ENCODE data around the gene GIPC3.
A peak's percentile ranks its signal among the peaks of the same experiment; 100 is the strongest.
"Not testable (repeated sequence)": the region's sequence is repeated elsewhere in the genome, so short reads cannot be mapped to it uniquely, and the experiment has no call there.

Gene GIPC3

DNA sequence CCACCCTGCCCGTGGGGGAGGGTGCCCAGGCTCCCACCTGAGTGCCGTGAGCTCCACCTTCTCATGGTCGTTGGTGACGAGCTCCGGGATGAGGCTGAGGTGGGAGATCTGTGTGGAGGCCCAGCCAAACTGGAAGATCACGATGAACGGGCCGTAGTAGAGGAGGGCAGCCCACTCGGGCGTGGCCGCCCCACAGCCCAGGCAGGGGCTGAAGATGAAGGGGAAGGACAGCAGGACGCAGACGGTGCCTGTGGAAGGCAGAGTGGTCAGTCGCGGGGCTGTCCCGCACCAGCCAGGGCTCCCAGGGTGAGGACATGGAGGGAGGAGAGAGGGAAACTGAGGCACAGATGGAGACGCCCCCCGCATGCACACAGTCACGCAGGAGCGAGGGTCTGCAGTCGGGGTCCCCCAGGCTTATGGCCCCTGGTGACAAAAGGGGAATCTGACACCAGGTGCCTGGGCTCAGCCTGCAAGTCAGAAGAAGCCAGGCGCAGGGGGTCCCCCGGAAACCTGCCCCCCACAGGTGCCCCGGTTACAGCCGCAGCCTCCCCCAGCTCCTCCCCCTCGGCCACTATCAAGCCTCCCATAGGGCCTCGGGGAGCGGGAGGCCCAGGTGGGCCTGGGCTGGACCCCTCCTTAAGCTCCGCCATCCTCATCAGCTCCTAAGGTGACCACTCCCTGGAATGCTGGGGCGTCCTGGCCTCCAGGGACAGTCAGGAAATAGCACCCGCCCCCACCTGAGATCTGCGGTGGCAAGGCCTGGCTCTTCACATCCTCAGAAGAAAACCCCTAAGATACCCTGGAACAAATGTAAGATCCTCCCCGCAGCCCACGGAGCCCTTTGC, 34.1 kb upstream of the GIPC3 start:
- DNase-seq, result no peak

- DNase-seq, result no peak
These were observed 33.5 kb upstream of the GIPC3 start for GRCh38 chr19:3551792-3552095.

DNA sequence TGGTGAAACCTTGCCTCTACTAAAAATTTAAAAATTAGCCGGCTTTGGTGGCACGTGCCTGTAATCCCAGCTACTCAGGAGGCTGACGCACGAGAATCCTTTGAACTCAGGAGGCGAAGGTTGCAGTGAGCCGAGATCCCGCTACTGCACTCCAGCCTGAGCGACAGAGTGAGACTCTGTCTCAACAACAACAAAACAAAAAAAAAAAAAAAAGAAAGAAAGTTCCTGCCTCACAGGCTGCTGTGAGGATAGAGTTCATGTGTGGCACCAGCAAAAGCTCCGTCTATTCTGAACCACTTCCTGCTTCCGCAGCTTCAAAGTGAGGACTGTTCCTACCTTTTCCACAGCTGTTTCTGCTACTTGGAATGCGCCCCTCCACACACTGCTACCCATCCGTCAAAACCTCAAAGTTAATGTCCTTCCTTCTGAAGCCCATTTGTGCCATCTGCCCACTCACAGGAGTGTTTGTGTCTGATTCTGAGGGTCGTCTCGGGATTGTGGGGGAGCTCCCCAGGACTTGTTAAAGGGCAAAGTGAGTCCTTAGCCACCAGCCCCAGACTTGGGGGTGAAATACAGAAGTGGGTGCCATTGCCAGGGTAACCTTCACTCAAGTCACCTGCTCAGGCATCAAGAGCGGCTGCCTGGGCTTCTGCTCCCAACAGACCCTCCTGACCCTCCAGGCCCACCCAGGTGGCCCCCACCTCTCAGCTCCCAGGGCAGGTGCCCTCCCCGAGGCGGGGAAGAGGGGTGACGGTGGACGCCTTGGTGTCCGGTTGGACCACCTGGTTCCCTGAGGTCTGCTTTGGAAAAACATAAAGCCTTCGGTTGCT, 30.8 kb upstream of the GIPC3 start:
- peak; percentile 55 for DNase-seq

DNA sequence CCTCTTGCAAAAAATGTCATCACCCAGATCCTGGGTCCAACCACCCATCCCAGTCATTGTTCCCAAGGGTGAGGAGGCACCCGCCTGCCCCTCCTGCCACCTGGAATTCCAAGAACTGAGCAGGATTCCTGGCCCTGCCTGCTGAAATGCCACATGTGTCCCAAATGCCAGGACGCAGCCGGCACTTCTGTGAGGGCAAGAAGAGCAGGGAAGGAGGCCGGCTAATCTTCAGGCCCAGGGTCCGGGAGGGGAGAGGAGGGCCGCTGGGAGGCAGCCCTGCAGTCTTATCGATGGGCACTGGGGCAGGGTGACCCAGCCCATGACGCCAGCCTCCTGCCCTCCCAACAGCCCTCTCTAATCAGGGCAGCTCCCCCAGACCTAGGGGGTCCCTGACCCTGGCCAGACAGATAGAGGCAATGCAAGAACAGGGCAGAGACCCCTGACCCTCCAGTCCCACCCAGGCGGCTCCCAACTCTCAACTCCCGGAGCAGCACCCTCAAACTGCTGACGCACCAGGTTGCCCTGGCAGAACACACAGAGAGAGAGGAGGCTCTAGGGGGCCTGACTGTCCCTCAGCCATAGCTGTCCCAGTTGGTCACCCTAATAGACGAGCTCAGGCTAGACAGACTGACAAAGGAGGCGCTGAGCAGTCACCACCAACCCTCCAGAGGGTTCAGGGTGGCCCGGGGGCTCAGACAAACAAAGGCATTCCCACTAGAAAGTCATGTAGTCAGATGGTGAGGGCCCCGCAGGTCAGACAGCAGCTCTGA, 29.4 kb upstream of the GIPC3 start:
- no peak for DNase-seq

- DNase-seq, result no peak
These were observed 28.8 kb upstream of the GIPC3 start for GRCh38 chr19:3556423-3556977.

GRCh38 chr19:3556978-3557460, 28.3 kb upstream of the GIPC3 start:
- DNase-seq, result peak; percentile 76

DNA sequence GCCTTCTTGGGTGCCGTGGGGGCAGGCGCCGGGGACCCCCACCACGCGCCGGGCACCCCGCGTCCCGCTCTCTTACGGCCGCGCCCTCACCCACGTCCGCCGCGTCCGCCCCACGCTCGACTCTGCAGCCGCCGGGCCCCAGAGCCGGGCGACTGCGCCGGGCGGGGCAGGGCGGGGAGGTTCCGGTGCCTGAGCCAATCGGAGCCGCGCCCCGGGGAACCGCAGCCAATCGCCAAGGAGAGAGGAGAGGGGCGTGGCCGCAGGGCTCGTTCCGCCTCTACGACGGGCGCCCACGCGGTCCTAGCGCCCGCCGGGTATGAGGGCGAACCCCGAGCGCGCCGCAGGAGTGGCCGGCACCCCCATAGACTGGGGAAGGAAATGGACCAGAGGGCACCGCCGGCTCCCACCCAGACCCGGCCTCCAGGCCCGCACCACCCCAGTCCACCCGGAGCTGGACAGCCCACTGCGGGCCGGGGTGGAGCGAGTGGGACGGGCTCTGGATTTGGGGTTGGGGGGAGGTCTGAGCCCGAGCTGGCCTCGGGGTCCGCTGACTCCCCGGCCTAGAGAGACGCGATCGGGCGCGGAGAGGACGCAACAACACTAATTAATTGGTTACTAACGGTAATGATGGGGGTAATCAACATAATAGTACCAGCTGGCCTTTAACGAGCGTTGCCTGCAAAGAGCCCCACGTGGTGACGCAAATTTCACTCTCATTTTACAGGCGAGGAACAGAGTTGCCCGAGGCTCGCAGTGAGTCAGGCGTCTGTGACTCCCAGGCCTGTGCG, 27.6 kb upstream of the GIPC3 start, which contains the start of gene MFSD12:
Gene MFSD12, minus strand, starts transcription at position 126 of the 788 bp plus-strand sequence. CDS start 183 bp downstream, outside the sequence.
- DNase-seq, result peak; percentile 94

GRCh38 chr19:3563709-3564524, 21.4 kb upstream of the GIPC3 start:
- DNase-seq, result no peak

- DNase-seq, result no peak
These were observed 20.1 kb upstream of the GIPC3 start for GRCh38 chr19:3565139-3565538.

- not testable (repeated sequence) for DNase-seq
These were observed 15.2 kb upstream of the GIPC3 start for GRCh38 chr19:3570042-3570441.

DNA sequence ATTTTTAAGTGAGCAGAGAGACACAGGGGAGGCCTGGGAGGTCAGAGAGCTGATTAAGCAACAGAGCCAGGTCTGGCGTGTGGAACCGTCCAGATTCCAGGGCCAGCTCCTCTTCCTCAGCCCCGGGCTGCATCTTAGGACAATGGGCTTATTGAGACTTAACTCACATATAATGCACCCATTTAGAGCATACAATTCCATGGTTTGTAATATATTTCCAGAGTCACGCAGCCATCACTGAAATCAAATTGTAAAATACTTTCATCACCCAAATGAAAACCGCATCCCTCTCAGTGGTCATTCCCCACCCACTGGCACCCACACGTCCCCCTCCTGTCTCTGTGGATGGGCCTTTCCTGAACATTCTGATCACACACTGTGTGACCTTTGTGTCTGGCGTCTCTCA, 14.7 kb upstream of the GIPC3 start:
- DNase-seq, result no peak

- DNase-seq, result peak; percentile 97
These were observed 13.0 kb upstream of the GIPC3 start for GRCh38 chr19:3572132-3572854.

GRCh38 chr19:3572855-3573161, 12.5 kb upstream of the GIPC3 start, which contains the start of gene HMG20B:
Gene HMG20B, plus strand, starts transcription at chr19:3572944. Its CDS starts 366 bp downstream, at chr19:3573310.
- DNase-seq, result no peak

DNA sequence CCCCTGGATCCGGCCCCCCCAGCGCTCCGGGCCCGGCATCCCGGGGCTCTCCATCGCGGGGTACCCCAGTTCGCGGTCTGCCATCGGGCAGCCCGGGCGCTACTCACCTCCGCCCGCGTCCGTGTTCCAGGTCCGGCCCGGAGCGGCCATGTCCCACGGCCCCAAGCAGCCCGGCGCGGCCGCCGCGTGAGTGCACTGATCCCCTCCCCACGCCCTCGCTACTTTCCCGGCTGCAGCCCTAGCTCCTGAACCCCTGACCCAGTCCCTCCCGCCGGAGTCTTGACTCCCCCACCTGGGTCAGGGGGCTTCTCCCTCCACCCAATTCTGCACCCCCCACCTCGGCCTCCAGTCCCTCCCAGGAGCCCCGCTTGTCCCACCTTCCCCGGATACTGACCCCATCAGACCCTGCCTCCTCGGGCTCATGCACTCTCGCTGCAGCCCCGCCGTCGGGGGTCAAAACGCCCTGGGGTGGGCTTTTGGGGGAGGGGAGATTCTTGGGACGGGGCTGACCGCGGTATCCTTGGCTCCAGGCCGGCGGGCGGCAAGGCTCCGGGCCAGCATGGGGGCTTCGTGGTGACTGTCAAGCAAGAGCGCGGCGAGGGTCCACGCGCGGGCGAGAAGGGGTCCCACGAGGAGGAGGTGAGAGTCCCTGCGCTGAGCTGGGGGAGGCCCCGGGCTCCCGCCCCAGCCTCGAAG, 12.0 kb upstream of the GIPC3 start:
- no peak for DNase-seq

- peak; percentile 77 for DNase-seq
These were observed 11.2 kb upstream of the GIPC3 start for GRCh38 chr19:3573858-3574637.

DNA sequence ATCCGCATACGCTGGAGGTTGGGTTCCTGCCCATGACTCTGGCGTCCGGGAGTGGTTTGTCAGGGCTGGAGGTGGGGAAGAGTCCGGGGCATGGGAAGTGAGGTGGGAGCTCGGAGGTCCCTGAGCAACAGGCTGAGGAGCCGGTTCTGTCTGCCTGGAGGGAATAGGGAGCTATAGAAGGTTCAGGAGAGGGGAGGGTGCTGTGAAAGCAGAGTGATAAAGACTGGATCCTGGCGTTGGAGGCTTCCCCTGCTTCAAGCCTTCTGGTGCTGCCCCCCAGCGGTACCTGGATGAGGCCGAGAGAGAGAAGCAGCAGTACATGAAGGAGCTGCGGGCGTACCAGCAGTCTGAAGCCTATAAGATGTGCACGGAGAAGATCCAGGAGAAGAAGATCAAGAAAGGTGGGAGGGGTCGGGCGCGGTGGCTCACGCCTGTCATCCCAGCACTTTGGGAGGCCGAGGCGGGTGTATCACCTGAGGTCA, 10.0 kb upstream of the GIPC3 start:
- DNase-seq, result peak; percentile 44

GRCh38 chr19:3575949-3576673, 9.2 kb upstream of the GIPC3 start:
- no peak for DNase-seq
